ELF-1 (cell line): ENCODE measurements around the gene DPP4.
"Not testable (repeated sequence)": the region's sequence is repeated elsewhere in the genome, so short reads cannot be mapped to it uniquely, and the experiment has no call there.

Experiments
- DNase-seq: peaks from one replicate; pipeline ENCODE4 v3.0.0-alpha.2; 2016; ENCODE audit warnings: low read depth, low spot score

Gene DPP4

DNA sequence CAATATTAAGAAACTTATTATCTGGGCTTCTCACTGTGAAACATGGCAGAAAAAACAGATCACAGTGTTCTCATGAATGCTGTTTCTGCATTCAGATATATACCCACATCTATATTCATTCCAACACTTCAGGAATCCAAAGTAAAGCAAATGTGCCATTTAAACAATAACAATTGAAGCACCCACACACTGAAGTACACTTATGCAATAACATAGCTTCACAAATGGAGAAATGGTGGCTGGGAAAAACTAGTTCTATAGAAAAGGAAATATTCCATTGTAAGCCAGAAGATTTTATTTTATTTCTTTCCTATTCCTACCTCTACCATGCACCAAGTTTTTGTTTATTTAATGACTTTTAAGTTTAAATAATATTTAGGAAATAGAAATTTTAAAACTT lies 111.9 kb downstream of the DPP4 start:
- no peak for DNase-seq

DNA sequence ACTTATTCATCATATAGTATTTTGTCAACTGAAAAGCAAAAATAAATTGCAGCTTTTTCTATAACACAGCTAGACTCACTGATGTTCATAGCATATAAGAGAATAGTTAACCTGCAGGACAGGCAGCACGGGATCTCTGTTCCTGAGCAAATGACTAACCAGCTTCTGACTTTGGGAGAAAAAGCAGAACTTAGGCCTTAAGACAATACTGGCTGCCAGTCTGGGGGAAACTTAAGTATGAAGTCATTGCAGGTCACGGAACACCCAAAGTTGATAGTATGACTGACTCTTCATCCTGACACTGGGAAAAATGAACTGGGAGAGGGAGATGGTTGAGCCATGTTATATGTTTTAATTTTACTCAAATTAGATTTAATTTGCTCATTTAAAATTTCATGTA lies 113.0 kb downstream of the DPP4 start:
- no peak for DNase-seq

DNA sequence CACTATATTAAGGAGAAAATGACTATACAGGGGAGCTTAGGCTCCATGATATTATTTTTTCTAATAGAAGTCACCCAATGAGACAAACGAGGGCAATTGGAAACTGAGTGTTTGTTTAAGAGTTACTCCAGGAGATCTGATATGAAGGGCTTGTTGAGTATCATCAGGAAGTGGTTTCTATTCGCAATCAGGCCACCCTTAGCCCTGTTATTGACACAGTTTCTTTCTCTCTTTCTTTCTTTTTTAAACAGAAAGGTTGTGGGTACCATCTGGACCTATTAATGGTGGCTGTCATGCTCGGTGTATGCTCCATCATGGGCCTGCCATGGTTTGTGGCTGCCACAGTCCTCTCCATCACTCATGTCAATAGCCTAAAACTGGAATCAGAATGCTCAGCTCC lies 117.3 kb downstream of the DPP4 start:
- DNase-seq = no peak

DNA sequence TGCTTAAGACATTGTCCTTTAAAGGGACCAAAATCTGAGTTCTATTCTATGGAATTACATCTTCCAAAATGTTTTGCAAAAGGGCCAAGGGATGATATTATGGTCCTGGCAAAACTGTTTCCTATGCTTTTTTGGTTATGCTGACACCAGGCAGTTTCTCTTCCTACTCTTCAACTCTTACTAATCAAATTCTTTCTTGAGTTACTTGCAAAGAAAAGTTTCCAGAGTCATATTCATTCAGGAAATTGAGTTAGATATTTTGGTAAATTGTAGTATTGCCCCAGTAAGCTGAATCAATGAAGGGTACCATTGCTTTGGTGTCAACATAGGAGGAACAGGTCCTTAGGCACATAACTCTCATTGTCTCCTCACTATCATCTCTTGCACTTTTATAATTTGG lies 118.8 kb downstream of the DPP4 start:
- no peak for DNase-seq

DNA sequence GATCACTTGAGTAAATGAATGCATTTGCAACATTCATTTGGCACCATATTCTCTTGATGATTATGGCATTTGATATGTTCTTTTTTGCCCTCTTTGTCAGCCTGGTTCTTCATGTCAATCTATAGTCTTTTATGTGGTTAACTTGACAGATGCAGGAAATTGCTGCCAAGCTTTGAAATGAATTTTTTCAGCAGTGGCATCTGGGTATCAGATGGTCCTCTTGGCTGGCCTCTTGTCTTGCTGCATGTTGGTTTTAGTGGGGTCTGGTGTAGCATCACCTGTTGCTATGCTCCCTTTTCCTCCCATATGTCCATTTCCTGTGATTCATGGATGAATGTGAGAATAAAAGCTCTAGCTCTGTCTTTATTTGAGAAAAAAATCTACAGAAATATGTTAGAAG lies 119.9 kb downstream of the DPP4 start:
- no peak for DNase-seq

DNA sequence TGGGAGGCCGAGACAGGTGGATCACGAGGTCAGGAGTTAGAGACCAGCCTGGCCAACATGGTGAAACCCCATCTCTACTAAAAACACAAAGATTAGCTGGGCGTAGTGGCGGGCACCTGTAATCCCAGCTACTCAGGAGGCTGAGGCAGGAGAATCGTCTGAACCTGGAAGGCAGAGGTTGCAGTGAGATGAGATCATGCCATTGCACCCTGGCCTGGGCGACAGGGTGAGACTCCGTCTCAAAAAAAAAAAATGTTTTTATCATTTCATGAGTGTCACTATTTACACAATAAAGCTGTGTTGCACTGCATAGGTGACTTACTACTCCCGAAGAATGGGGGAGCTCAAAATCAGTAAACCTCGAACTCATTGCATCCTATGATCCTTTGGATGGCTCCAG lies 120.6 kb downstream of the DPP4 start:
- not testable (repeated sequence) for DNase-seq

DNA sequence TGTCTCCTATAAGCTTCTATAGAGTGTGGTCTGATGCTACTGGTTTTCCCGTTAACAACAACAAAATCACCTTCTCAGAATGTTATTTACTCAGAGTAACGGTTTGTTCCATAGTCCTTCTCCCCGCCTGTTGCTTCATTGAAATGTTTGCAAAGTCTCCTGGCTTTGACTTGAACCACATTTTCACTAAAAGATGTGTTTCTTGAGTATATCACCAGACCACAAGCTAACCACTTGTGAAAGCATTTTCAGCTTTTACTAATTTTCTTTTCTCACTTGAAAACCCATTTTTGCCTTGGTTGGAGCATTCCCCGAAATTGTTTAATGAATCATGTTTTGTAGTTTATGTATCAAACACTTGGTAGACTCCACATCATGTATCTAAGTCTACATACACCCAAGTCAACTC lies 121.2 kb downstream of the DPP4 start:
- DNase-seq = no peak

DNA sequence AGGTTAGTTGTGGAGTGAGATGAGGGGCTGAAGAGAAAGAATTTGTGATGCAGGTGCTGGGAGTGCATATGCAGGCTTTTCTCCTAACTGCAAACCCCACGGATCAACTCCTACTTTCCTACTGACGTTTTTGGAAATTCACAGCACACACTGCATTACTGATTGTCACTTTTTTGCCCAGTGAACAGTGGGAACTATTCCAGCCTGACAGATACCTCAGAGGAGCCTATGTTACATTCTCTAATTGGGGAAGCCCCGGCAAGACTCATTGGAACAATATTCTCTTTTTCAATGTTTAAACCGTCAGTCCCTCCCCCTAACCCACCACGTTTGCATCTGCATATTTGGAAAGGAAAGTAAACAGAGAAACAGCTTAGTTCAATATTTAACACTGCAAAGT lies 126.2 kb downstream of the DPP4 start:
- DNase-seq = no peak

DNA sequence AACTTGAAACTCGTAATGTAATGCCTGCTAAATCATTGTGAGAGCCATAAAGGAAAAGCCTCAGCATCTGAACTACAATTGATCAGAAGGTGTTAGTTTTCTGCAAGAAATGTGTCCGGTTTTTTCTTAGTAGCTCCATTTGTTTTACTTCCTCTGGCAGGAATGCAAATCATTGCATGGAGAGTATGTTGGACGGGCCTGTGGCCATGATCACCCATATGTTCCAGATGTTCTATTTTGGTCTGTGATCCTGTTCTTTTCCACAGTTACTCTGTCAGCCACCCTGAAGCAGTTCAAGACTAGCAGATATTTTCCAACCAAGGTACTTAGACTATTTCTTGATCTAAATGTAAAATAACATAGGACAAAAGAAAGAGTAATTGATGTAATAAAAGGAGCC lies 126.6 kb downstream of the DPP4 start:
- no peak for DNase-seq

DNA sequence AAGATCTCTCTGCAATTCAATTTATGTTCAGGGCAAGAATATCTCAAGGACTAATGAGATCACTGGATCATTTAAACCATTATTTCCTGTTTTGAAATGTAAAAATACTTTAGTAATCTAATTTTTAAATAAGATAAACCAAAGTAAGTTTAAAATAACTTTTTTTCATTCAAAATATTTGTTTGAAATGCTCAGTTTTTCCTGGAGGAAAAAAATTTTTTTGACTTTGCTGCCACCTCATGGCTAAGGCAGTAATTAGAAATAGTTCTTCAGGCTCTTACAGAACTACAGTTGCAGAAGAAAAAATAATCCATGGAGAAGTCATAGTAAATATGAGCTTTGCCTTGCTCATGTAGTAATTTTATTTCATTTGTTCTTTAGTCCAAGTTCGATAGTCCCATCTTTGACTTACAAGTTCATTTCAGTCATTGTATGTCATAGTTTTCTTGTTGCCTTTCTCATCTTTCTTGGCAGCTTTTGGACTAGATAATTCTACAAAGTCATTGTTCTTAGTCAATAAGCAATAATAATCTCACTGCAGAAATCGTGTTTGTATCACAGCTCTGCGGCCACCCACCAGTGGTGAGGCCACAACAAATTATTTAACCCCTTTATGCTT lies 127.4 kb downstream of the DPP4 start:
- DNase-seq = no peak

DNA sequence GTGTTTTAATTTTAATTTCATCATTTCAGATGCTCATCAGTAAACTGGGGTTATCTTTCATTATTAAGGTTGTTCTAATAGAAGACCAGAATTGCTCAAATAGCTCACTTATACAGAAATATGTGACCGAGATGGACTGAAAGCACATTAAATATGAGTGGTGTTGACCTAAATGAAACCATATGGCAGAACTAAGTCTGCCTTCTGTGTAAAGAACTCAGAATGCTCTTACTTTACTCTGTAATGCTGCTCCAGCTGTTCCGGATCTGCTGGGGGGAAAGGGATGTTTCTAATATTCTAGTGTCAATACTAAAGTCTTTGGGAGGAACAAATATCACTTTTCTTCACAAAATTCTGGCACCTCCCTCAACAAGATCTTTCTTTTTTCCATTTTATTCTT lies 131.0 kb downstream of the DPP4 start:
- no peak for DNase-seq
